NCI-H748 (cell line): ENCODE data around the gene EXT2.

ENCODE experiments used
- DNase-seq: peaks from one replicate; lab custom pipeline; 2025; ENCODE audit not compliant: unreplicated experiment; lab: John Stamatoyannopoulos, UW

The EXT2 gene

GRCh38 chr11:44198146-44198724, 102.8 kb downstream of the EXT2 start:
- DNase-seq = no peak

- DNase-seq = peak; percentile 41
Measured at GRCh38 chr11:44199298-44199697, 103.8 kb downstream of the EXT2 start.

- no peak for DNase-seq
Measured at GRCh38 chr11:44199816-44200215, 104.3 kb downstream of the EXT2 start.

GRCh38 chr11:44203270-44204043, 108.0 kb downstream of the EXT2 start:
- DNase-seq = no peak

- no peak for DNase-seq
Measured at GRCh38 chr11:44205352-44205751, 109.9 kb downstream of the EXT2 start.

- no peak for DNase-seq
Measured at GRCh38 chr11:44205836-44206235, 110.4 kb downstream of the EXT2 start.

GRCh38 chr11:44207292-44207691, 111.8 kb downstream of the EXT2 start:
- peak; percentile 17 for DNase-seq

GRCh38 chr11:44208976-44209603, 113.6 kb downstream of the EXT2 start:
- no peak for DNase-seq

GRCh38 chr11:44212128-44212527, 116.7 kb downstream of the EXT2 start:
- DNase-seq = no peak

- no peak for DNase-seq
Measured at GRCh38 chr11:44213148-44213547, 117.7 kb downstream of the EXT2 start.

- no peak for DNase-seq
Measured at GRCh38 chr11:44217432-44217831, 122.0 kb downstream of the EXT2 start.

- DNase-seq = no peak
Measured at GRCh38 chr11:44219830-44220796, 124.6 kb downstream of the EXT2 start.

GRCh38 chr11:44221456-44221855, 126.0 kb downstream of the EXT2 start:
- no peak for DNase-seq

GRCh38 chr11:44221992-44222391, 126.5 kb downstream of the EXT2 start:
- DNase-seq = no peak

- DNase-seq = no peak
Measured at GRCh38 chr11:44223238-44223637, 127.8 kb downstream of the EXT2 start.

GRCh38 chr11:44224867-44225501, 129.5 kb downstream of the EXT2 start:
- no peak for DNase-seq

GRCh38 chr11:44226490-44226889, 131.0 kb downstream of the EXT2 start:
- DNase-seq = no peak

GRCh38 chr11:44226945-44227344, 131.5 kb downstream of the EXT2 start:
- no peak for DNase-seq

GRCh38 chr11:44228379-44228778, 132.9 kb downstream of the EXT2 start:
- DNase-seq = no peak

GRCh38 chr11:44229098-44229497, 133.6 kb downstream of the EXT2 start:
- no peak for DNase-seq

- no peak for DNase-seq
Measured at GRCh38 chr11:44229624-44230023, 134.1 kb downstream of the EXT2 start.
